ENCODE results near the gene PRM3.

Gene PRM3

DNA sequence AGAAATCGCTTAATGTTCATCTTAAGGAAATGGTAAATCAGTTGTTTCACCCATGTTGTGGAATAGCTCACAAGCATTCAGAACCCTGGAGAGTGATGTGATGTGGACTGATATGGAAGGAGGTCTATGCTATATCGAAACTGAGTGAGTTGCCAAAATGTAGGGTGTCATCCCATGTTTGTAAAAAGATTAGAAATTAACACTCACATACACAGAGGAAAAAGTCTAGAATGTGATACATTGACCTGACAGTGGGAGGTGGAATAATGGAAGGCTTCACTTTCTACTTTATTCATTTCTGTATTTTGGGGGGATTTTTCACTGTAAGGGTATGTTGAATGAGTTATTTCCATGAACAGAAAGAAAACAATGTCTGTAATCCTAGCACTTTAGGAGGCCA is 12.4 kb upstream of the PRM3 start:
- TF ChIP-seq, protein P1, sequence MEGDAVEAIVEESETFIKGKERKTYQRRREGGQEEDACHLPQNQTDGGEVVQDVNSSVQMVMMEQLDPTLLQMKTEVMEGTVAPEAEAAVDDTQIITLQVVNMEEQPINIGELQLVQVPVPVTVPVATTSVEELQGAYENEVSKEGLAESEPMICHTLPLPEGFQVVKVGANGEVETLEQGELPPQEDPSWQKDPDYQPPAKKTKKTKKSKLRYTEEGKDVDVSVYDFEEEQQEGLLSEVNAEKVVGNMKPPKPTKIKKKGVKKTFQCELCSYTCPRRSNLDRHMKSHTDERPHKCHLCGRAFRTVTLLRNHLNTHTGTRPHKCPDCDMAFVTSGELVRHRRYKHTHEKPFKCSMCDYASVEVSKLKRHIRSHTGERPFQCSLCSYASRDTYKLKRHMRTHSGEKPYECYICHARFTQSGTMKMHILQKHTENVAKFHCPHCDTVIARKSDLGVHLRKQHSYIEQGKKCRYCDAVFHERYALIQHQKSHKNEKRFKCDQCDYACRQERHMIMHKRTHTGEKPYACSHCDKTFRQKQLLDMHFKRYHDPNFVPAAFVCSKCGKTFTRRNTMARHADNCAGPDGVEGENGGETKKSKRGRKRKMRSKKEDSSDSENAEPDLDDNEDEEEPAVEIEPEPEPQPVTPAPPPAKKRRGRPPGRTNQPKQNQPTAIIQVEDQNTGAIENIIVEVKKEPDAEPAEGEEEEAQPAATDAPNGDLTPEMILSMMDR (IDR thresholded peaks at IDR 0.05) = no peak
- H3K9ac ChIP-seq = no peak overlapping the region
- no peak overlapping the region for H3K4me2 ChIP-seq (ENCODE audit: low read length)
- H2AFZ ChIP-seq = no peak overlapping the region
- no peaks in the 10 kb centered on the region for H3K27me3 ChIP-seq (ENCODE audit: control insufficient read depth, insufficient read depth, low read length)
- H3K79me2 ChIP-seq = no peaks in the 10 kb centered on the region
- no peak overlapping the region for H3K27ac ChIP-seq
- no peaks in the 10 kb centered on the region for H3K9me3 ChIP-seq (ENCODE audit: control insufficient read depth, low read length)
- no peaks in the 10 kb centered on the region for H3K4me1 ChIP-seq
- H3K4me3 ChIP-seq (ENCODE audit: low read depth, low read length) = no peak overlapping the region
- H3K36me3 ChIP-seq (ENCODE audit: control insufficient read depth, insufficient read depth, low read length) = no peaks in the 10 kb centered on the region

DNA sequence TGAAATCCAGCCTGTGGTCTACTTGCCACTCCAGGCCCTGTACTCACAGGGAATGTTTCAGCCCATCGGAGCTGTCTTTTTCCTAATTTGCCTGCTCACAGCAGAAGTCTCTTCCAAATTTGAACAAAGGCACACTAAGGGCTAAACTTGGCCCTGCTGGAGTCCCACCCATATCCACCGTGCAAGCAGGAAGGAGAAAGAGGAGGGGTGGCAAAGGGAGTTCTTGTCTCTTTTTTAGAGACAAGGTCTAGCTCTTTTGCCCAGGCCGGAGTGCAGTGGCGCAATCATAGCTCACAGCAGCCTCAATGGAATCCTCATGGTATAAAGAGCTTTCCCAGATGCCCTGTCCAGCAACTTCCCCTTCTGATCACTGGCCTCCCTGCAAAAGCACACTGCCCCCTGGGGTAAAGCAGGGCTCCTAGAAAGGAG is 10.4 kb upstream of the PRM3 start:
- H3K36me3 ChIP-seq (ENCODE audit: control insufficient read depth, insufficient read depth, low read length) = no peaks in the 10 kb centered on the region
- TF ChIP-seq, protein P1 (IDR thresholded peaks at IDR 0.05) = no peak
- no peaks in the 10 kb centered on the region for H3K27me3 ChIP-seq (ENCODE audit: control insufficient read depth, insufficient read depth, low read length)
- no peak overlapping the region for H3K9ac ChIP-seq
- no peak overlapping the region for H2AFZ ChIP-seq
- H3K4me2 ChIP-seq (ENCODE audit: low read length) = no peak overlapping the region
- H3K9me3 ChIP-seq (ENCODE audit: control insufficient read depth, low read length) = no peaks in the 10 kb centered on the region
- H3K4me3 ChIP-seq (ENCODE audit: low read depth, low read length) = no peak overlapping the region
- no peaks in the 10 kb centered on the region for H3K79me2 ChIP-seq
- H3K4me1 ChIP-seq = no peaks in the 10 kb centered on the region
- no peak overlapping the region for H3K27ac ChIP-seq

DNA sequence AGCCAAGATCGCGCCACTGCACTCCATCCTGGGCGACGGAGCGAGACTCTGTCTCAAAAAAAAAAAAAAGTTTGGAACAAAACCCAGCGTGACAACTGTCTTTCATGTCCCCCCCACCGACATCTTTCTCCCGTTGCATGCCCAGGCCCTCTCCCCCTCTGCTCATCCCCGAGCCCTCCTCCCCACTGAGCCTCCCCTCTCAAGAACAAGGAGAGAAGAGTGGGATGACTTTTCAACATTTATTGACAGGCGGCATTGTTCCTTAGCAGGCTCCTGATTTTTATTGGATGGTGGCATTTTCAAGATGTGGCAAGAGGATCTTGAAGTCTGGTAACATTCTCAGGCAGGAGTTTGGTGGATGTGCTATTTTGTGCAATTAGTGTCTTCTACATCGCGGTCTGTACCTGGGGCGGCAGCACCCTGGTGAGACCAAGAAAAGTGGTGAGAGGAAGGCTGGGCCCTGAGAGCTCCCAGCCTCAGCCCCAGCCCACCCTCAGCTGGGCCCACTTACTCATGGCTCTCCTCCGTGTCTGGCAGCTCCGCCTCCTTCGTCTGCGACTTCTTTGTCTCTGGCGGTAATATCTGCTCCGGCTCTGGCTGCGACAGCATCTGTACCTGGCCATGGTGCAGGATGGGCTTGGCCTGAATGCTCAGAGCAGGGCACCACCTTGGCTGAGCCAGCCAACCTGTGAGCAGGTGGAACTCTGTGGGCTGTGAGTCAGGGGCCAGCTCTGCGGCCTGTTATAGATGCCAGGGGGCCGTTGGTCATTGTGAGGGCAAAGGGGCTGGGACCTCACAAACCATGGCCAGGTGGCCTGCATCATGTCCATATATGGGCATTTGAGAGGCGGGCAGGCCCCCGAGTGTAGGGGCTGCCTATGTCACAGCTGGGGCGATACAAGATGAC is 7.4 kb upstream of the PRM3 start, which contains the start of gene PRM1:
Gene PRM1, minus strand, starts transcription at position 715 of the 907 bp plus-strand sequence. Its CDS starts 92 bp downstream, at position 623.
- Histone ChIP-seq H3K27ac (no peak within 1 kb of the TSS), H3K4me1 (no peaks in the 10 kb centered on the region), H3K9ac (no peak within 1 kb of the TSS), H2AFZ (no peak within 1 kb of the TSS), H3K36me3 (ENCODE audit: control insufficient read depth, insufficient read depth, low read length) (no peaks in the 10 kb centered on the region), H3K27me3 (ENCODE audit: control insufficient read depth, insufficient read depth, low read length) (no peaks in the 10 kb centered on the region), H3K9me3 (ENCODE audit: control insufficient read depth, low read length) (no peaks in the 10 kb centered on the region), H3K4me2 (ENCODE audit: low read length) (no peak within 1 kb of the TSS), H3K79me2 (no peaks in the 10 kb centered on the region), H3K4me3 (ENCODE audit: low read depth, low read length) (no peak within 1 kb of the TSS)
- TF ChIP-seq, protein P1 (IDR thresholded peaks at IDR 0.05) = no peak

DNA sequence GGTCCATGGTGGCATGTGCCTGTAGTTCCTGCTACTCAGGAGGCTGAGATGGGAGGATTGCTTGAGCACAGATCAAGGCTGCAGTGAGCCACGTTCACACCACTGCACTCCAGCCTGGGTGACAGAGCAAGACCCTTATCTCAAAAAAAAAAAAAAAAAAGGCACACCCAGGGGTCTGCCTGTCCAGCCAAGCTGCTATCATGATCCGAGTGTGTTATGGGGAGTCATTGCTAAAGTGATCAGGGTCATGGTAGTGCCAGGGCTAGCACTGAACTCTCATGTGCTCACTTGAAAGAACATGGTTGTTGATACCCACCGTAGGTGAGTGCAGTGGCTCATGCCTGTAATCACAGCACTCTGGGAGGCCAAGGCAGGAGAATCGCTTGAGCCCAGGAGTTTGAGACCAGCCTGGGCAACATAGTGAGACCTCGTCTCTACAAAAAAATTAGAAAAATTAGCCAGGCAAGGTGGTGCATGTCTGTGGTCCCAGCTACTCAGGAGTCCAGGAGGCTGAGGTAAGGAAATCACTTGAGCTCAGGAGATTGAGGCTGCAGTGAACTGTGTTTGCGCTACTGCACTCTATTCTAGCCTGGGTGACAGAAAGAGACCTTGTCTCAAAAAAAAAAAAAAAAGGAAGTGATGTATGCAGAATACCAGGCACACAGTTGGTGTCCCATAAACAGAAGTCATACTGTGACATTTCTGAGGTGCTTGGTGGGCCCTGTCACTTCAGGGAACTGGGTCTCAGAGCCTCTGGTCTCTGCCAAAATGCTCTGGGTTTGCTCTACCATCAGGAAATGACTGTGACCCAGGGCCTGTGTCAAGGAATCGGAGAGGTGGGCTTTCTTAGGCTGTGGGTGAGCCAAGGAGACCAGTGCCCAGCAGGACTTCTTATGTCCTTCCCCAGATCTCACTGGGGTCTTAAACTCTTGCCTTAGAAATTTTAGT is 5.5 kb upstream of the PRM3 start:
- Histone ChIP-seq H3K9ac (no peak overlapping the region), H3K4me2 (ENCODE audit: low read length) (no peak overlapping the region), H3K4me1 (no peaks in the 10 kb centered on the region), H3K79me2 (no peaks in the 10 kb centered on the region), H3K27ac (no peak overlapping the region), H2AFZ (no peak overlapping the region), H3K9me3 (ENCODE audit: control insufficient read depth, low read length) (no peaks in the 10 kb centered on the region), H3K36me3 (ENCODE audit: control insufficient read depth, insufficient read depth, low read length) (no peaks in the 10 kb centered on the region), H3K27me3 (ENCODE audit: control insufficient read depth, insufficient read depth, low read length) (no peaks in the 10 kb centered on the region), H3K4me3 (ENCODE audit: low read depth, low read length) (no peak overlapping the region)
- TF ChIP-seq, protein P1 (IDR thresholded peaks at IDR 0.05) = no peak

Data from parathyroid adenoma (tissue), 2 donors.